ENCODE data around the gene ACAD8. TPM values are rescaled to one million over a fixed set of nuclear protein-coding genes. Genes with fewer than 3 reads are reported as not detected.
A peak's percentile ranks its signal among the peaks of the same experiment; 100 is the strongest.

ACAD8 gene
- total RNA-seq, 2 experiments from 2014 or later, result 20.9 to 22.1 TPM

GRCh38 chr11:134242376-134242775 is 11.0 kb upstream of the ACAD8 start:
- Mint-ChIP-seq H3K27ac (no peak overlapping the region), H3K36me3 (peaks cover 10% of the 10 kb centered on the region), H3K27me3 (no peaks in the 10 kb centered on the region), H3K4me3 (no peak overlapping the region), H3K9me3 (no peaks in the 10 kb centered on the region), H3K4me1 (ENCODE audit: low read depth) (no peaks in the 10 kb centered on the region)
- POLR2A ChIA-PET, result interaction anchor here (3.2 kb wide), 1 partner anchor 18 kb away, joined by 10 read pairs; the partner anchor contains the start of genes NCAPD3 and VPS26B
- no peak for DNase-seq
- CTCF ChIA-PET, result interaction anchor here (1.2 kb wide), 1 partner anchor 34 kb away, joined by 3 read pairs; the partner anchor contains the start of gene GLB1L3
- intact Hi-C loops (cut with micrococcal nuclease), result no loop called here

- Mint-ChIP-seq H3K4me1 (ENCODE audit: low read depth) (peaks cover 7% of the 10 kb centered on the region), H3K36me3 (peaks cover 16% of the 10 kb centered on the region), H3K4me3 (no peak overlapping the region), H3K9me3 (no peaks in the 10 kb centered on the region), H3K27me3 (no peaks in the 10 kb centered on the region), H3K27ac (no peak overlapping the region)
- CTCF ChIA-PET, result interaction anchor here (0.7 to 2.6 kb wide), 9 partner anchors 9 to 36 kb away, joined by 3 to 17 read pairs (median 5); partner anchors contain the start of genes ACAD8 and VPS26B
- intact Hi-C loops (cut with micrococcal nuclease), result no loop called here
- POLR2A ChIA-PET, result interaction anchor here (1.5 kb wide), 1 partner anchor 19 kb away, joined by 4 read pairs; the partner anchor contains the start of gene VPS26B
- no peak for DNase-seq
These were observed 9.5 kb upstream of the ACAD8 start for GRCh38 chr11:134243913-134244312.

- H3K4me1 Mint-ChIP-seq (ENCODE audit: low read depth), result peaks cover 12% of the 10 kb centered on the region
- H3K27ac Mint-ChIP-seq, result no peak overlapping the region
- H3K4me3 Mint-ChIP-seq, result no peak overlapping the region
- intact Hi-C loops (cut with micrococcal nuclease), result no loop called here
- ChIA-PET CTCF (interaction anchor here (0.7 to 2.6 kb wide), 9 partner anchors 10 to 37 kb away, joined by 3 to 17 read pairs (median 5); partner anchors contain the start of genes ACAD8 and VPS26B), POLR2A (interaction anchor here (1.5 kb wide), 1 partner anchor 20 kb away, joined by 4 read pairs; the partner anchor contains the start of gene VPS26B)
- peaks cover 21% of the 10 kb centered on the region for H3K36me3 Mint-ChIP-seq
- no peaks in the 10 kb centered on the region for H3K27me3 Mint-ChIP-seq
- no peaks in the 10 kb centered on the region for H3K9me3 Mint-ChIP-seq
- DNase-seq, result no peak
These were observed 8.8 kb upstream of the ACAD8 start for GRCh38 chr11:134244593-134244992.

- H3K9me3 Mint-ChIP-seq, result no peaks in the 10 kb centered on the region
- no peak overlapping the region for H3K27ac Mint-ChIP-seq
- no peaks in the 10 kb centered on the region for H3K27me3 Mint-ChIP-seq
- no peak overlapping the region for H3K4me3 Mint-ChIP-seq
- no peak for DNase-seq
- CTCF ChIA-PET, result interaction anchor here (2.2 to 2.6 kb wide), 3 partner anchors 11 to 38 kb away, joined by 7 to 17 read pairs (median 9); no protein-coding TSS in a partner anchor
- H3K36me3 Mint-ChIP-seq, result peaks cover 23% of the 10 kb centered on the region
- POLR2A ChIA-PET, result interaction anchor here (1.5 kb wide), 1 partner anchor 21 kb away, joined by 4 read pairs; the partner anchor contains the start of gene VPS26B
- intact Hi-C loops (cut with micrococcal nuclease), result no loop called here
- H3K4me1 Mint-ChIP-seq (ENCODE audit: low read depth), result peaks cover 12% of the 10 kb centered on the region
These were observed 7.9 kb upstream of the ACAD8 start for GRCh38 chr11:134245434-134245833.

- Mint-ChIP-seq H3K27me3 (no peaks in the 10 kb centered on the region), H3K27ac (no peak overlapping the region), H3K4me3 (no peak overlapping the region), H3K9me3 (no peaks in the 10 kb centered on the region), H3K36me3 (peaks cover 23% of the 10 kb centered on the region), H3K4me1 (ENCODE audit: low read depth) (peaks cover 13% of the 10 kb centered on the region)
- CTCF ChIA-PET, result interaction anchor here (0.5 kb wide), 1 partner anchor 24 kb away, joined by 3 read pairs; no protein-coding TSS in a partner anchor
- no peak for DNase-seq
- intact Hi-C loops (cut with micrococcal nuclease), result no loop called here
- POLR2A ChIA-PET, result no interaction called here
These were observed 7.3 kb upstream of the ACAD8 start for GRCh38 chr11:134246100-134246499.

GRCh38 chr11:134246678-134247077 is 6.7 kb upstream of the ACAD8 start:
- intact Hi-C loops (cut with micrococcal nuclease), result no loop called here
- Mint-ChIP-seq H3K27me3 (no peaks in the 10 kb centered on the region), H3K4me1 (ENCODE audit: low read depth) (peaks cover 18% of the 10 kb centered on the region), H3K27ac (peak overlapping the region; percentile 48), H3K4me3 (no peak overlapping the region), H3K9me3 (no peaks in the 10 kb centered on the region), H3K36me3 (peaks cover 23% of the 10 kb centered on the region)
- DNase-seq, result no peak
- POLR2A ChIA-PET, result no interaction called here
- CTCF ChIA-PET, result no interaction called here

GRCh38 chr11:134248910-134249480 is 4.4 kb upstream of the ACAD8 start:
- ChIA-PET CTCF (interaction anchor here (0.7 to 1.6 kb wide), 4 partner anchors 13 to 27 kb away, joined by 3 to 11 read pairs (median 5); partner anchors contain the start of gene GLB1L3), POLR2A (interaction anchor here (0.8 to 7.9 kb wide), 5 partner anchors 12 to 321 kb away, joined by 3 to 67 read pairs (median 4); partner anchors contain the start of genes GLB1L3, NCAPD3 and VPS26B)
- H3K4me3 Mint-ChIP-seq, result no peak overlapping the region
- H3K36me3 Mint-ChIP-seq, result peaks cover 23% of the 10 kb centered on the region
- no peaks in the 10 kb centered on the region for H3K27me3 Mint-ChIP-seq
- peak overlapping the region; percentile 82 for H3K27ac Mint-ChIP-seq
- peaks cover 28% of the 10 kb centered on the region for H3K4me1 Mint-ChIP-seq (ENCODE audit: low read depth)
- H3K9me3 Mint-ChIP-seq, result no peaks in the 10 kb centered on the region
- DNase-seq, result peak; percentile 64
- intact Hi-C loops (cut with micrococcal nuclease), result loop anchor here (1.0 kb wide), 2 partner anchors 25 to 321 kb away; partner anchors contain the start of gene VPS26B

- DNase-seq, result no peak
- H3K4me1 Mint-ChIP-seq (ENCODE audit: low read depth), result peaks cover 36% of the 10 kb centered on the region
- H3K27ac Mint-ChIP-seq, result no peak overlapping the region
- ChIA-PET POLR2A (interaction anchor here (7.9 kb wide), 1 partner anchor 25 kb away, joined by 67 read pairs; the partner anchor contains the start of genes NCAPD3 and VPS26B), CTCF (interaction anchor here (1.0 to 5.0 kb wide), 3 partner anchors 12 to 322 kb away, joined by 3 to 32 read pairs (median 12); partner anchors contain the start of genes NCAPD3 and VPS26B)
- no peaks in the 10 kb centered on the region for H3K27me3 Mint-ChIP-seq
- no peaks in the 10 kb centered on the region for H3K9me3 Mint-ChIP-seq
- intact Hi-C loops (cut with micrococcal nuclease), result loop anchor here (5.0 kb wide), 1 partner anchor 303 kb away; no protein-coding TSS in a partner anchor
- no peak overlapping the region for H3K4me3 Mint-ChIP-seq
- H3K36me3 Mint-ChIP-seq, result peaks cover 23% of the 10 kb centered on the region
These were observed 3.1 kb upstream of the ACAD8 start for GRCh38 chr11:134250246-134250645.

- no peaks in the 10 kb centered on the region for H3K27me3 Mint-ChIP-seq
- ChIA-PET POLR2A (interaction anchor here (7.9 kb wide), 1 partner anchor 26 kb away, joined by 67 read pairs; the partner anchor contains the start of genes NCAPD3 and VPS26B), CTCF (interaction anchor here (1.0 to 5.0 kb wide), 4 partner anchors 12 to 323 kb away, joined by 3 to 32 read pairs (median 16); partner anchors contain the start of genes GLB1L3, NCAPD3 and VPS26B)
- intact Hi-C loops (cut with micrococcal nuclease), result loop anchor here (5.0 kb wide), 1 partner anchor 303 kb away; no protein-coding TSS in a partner anchor
- no peak for DNase-seq
- H3K27ac Mint-ChIP-seq, result no peak overlapping the region
- peaks cover 40% of the 10 kb centered on the region for H3K4me1 Mint-ChIP-seq (ENCODE audit: low read depth)
- peaks cover 23% of the 10 kb centered on the region for H3K36me3 Mint-ChIP-seq
- no peak overlapping the region for H3K4me3 Mint-ChIP-seq
- no peaks in the 10 kb centered on the region for H3K9me3 Mint-ChIP-seq
These were observed 2.7 kb upstream of the ACAD8 start for GRCh38 chr11:134250675-134251074.

- ChIA-PET POLR2A (interaction anchor here (0.7 to 7.9 kb wide), 4 partner anchors 18 to 28 kb away, joined by 3 to 67 read pairs (median 5); partner anchors contain the start of genes GLB1L3, NCAPD3 and VPS26B), CTCF (interaction anchor here (2.3 to 5.0 kb wide), 4 partner anchors 10 to 28 kb away, joined by 8 to 32 read pairs (median 16); partner anchors contain the start of genes GLB1L3, NCAPD3 and VPS26B)
- peaks cover 17% of the 10 kb centered on the region for H3K36me3 Mint-ChIP-seq
- intact Hi-C loops (cut with micrococcal nuclease), result loop anchor here (1.0 to 5.0 kb wide), 6 partner anchors 23 to 324 kb away; partner anchors contain the start of genes GLB1L2 and VPS26B
- H3K9me3 Mint-ChIP-seq, result no peaks in the 10 kb centered on the region
- peak; percentile 47 for DNase-seq
- no peaks in the 10 kb centered on the region for H3K27me3 Mint-ChIP-seq
- peak overlapping the region; percentile 89 for H3K4me3 Mint-ChIP-seq
- H3K27ac Mint-ChIP-seq, result peak overlapping the region; percentile 89
- H3K4me1 Mint-ChIP-seq (ENCODE audit: low read depth), result peaks cover 41% of the 10 kb centered on the region
These were observed 801 bp upstream of the ACAD8 start for GRCh38 chr11:134252346-134253187.
